ENCODE measurements around the gene HSF2BP.
"Not testable (repeated sequence)": the region's sequence is repeated elsewhere in the genome, so short reads cannot be mapped to it uniquely, and the experiment has no call there.

The HSF2BP gene

DNA sequence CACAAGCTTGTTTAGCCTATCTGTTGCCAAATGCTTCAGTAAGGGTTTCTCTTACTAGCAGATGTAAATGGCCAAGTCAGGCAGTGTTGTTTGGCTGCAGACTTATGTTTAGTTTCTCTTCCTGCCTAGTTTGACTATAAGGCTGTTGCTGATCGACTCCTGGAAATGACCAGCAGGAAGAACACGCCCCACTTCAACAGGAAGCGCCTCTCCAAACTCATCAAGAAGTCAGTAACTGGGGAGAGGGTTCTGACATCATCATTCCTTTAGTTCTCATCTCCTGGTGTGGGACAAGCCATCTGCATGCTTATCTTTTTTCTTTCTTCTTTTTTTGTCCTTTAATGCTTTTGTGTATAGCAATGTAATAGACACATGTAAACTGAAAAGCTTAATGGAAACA is 25.1 kb upstream of the HSF2BP start:
- TF ChIP-seq ZNF384 (IDR thresholded peaks at IDR 0.05): no peak
- TF ChIP-seq FOXM1 (IDR thresholded peaks at IDR 0.05; ENCODE audit: borderline replicate concordance): no peak
- no peak for TF ChIP-seq TARDBP (IDR thresholded peaks at IDR 0.05)
- TF ChIP-seq BHLHE40 (IDR thresholded peaks at IDR 0.05; ENCODE audit: borderline replicate concordance): no peak
- TF ChIP-seq CTBP1 (IDR thresholded peaks at IDR 0.05; ENCODE audit: borderline replicate concordance): no peak
- TF ChIP-seq, protein P1, sequence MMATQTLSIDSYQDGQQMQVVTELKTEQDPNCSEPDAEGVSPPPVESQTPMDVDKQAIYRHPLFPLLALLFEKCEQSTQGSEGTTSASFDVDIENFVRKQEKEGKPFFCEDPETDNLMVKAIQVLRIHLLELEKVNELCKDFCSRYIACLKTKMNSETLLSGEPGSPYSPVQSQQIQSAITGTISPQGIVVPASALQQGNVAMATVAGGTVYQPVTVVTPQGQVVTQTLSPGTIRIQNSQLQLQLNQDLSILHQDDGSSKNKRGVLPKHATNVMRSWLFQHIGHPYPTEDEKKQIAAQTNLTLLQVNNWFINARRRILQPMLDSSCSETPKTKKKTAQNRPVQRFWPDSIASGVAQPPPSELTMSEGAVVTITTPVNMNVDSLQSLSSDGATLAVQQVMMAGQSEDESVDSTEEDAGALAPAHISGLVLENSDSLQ (IDR thresholded peaks at IDR 0.05): no peak
- TF ChIP-seq FOXK2 (IDR thresholded peaks at IDR 0.05): no peak
- no peak for TF ChIP-seq FOXA1 (IDR thresholded peaks at IDR 0.05)
- TF ChIP-seq ELF4 (IDR thresholded peaks at IDR 0.05): no peak
- TF ChIP-seq SP1 (IDR thresholded peaks at IDR 0.05): no peak
- no peak for TF ChIP-seq LEF1 (IDR thresholded peaks at IDR 0.05; ENCODE audit: borderline replicate concordance)
- no peak for TF ChIP-seq ARNT (IDR thresholded peaks at IDR 0.05)
- TF ChIP-seq NFRKB (IDR thresholded peaks at IDR 0.05): no peak
- no peak for TF ChIP-seq L3MBTL2 (conservative IDR thresholded peaks at IDR 0.05)
- no peak for TF ChIP-seq SUZ12 (IDR thresholded peaks at IDR 0.05)
- TF ChIP-seq HDGF (IDR thresholded peaks at IDR 0.05; ENCODE audit: borderline replicate concordance): no peak
- ChIA-PET CTCF (no interaction called here), POLR2A (no interaction called here)
- DNase-seq (ENCODE audit: extremely low spot score): no peak

DNA sequence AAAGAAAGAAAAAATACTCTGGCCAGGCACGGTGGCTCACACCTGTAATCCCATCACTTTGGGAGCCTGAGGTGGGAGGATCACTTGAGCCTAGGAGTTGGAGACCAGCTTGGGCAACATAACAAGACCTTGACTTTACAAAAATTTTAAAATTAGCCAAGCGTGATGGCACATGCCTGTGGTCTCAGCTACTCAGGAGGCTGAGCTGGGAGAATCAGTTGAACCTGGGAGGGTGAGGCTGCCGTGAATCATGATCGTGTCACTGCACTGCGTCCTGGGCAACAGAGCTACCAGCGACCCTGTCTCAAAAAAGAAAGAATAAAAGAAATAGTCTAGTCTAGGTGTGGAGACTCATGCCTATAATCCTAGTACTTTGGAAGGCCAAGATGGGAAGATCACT is 22.4 kb upstream of the HSF2BP start:
- POLR2A ChIA-PET: no interaction called here
- DNase-seq (ENCODE audit: extremely low spot score): no peak
- TF ChIP-seq SP1 (IDR thresholded peaks at IDR 0.05): no peak
- no peak for TF ChIP-seq LEF1 (IDR thresholded peaks at IDR 0.05; ENCODE audit: borderline replicate concordance)
- TF ChIP-seq SUZ12 (IDR thresholded peaks at IDR 0.05): no peak
- TF ChIP-seq, protein P1 (IDR thresholded peaks at IDR 0.05): no peak
- TF ChIP-seq ELF4 (IDR thresholded peaks at IDR 0.05): no peak
- no peak for TF ChIP-seq FOXM1 (IDR thresholded peaks at IDR 0.05; ENCODE audit: borderline replicate concordance)
- no peak for TF ChIP-seq BHLHE40 (IDR thresholded peaks at IDR 0.05; ENCODE audit: borderline replicate concordance)
- CTCF ChIA-PET: no interaction called here

DNA sequence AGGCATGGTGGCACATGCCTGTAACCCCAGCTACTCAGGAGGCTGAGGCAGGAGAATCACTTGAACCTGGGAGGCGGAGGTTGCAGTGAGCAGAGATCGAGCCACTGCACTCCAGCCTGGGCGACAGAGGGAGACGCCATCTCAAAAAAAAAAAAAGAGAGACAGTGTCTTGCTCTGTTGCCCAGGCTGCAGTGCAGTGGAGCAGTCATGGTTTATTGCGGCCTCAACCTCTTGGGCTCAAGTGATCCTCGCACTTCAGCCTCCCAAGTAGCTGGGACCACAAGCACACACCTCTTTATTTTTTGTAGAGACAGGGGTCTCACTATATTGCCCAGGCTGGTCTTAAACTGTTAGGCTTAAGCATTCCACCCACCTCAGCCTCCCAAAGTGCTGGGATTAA is 21.1 kb upstream of the HSF2BP start:
- POLR2A ChIA-PET: interaction anchor here (0.6 kb wide), 1 partner anchor 48 kb away, joined by 3 read pairs; no protein-coding TSS in a partner anchor
- CTCF ChIA-PET; DNase-seq (ENCODE audit: extremely low spot score): not testable (repeated sequence)

DNA sequence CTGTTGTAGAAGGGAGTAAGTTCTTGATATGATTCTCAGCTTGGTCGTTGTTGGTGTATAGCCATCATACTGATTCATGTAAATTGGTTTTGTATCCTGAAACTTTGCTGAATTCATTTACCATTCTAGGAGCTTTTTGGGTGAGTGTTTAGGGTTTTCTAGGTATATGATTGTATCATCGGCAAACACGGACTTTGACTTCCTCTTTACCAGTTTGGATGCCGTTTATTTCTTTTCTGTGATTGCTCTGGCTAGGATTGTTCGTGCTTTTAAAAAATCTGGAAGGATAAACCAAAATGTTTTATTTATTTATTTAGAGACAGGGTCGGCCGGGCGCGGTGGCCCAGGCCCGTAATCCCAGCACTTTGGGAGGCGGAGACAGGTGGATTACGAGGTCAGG is 20.7 kb upstream of the HSF2BP start:
- POLR2A ChIA-PET: interaction anchor here (0.6 kb wide), 1 partner anchor 48 kb away, joined by 3 read pairs; no protein-coding TSS in a partner anchor

DNA sequence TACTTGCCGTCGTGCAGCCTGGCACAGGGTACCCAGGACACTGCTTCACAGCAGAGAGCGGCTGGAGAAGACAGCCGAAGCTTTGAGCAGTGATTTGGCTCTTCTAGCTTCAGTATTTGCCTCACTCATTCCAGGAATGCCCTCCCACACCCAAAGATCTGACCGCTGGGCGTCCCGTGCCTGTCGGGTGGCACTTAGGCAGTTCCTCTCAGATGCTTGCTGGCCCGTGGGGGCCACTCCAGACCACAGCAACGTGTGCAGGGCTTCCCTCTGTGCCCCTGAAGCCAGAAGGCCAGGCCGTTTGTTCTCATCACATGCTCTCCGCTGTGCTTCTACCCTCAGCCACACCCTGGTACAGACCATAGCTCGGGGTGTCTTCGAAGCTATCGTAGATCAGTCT is 17.1 kb upstream of the HSF2BP start:
- no peak for DNase-seq (ENCODE audit: extremely low spot score)
- CTCF ChIA-PET: no interaction called here
- TF ChIP-seq ELF4 (IDR thresholded peaks at IDR 0.05) (no peak), LEF1 (IDR thresholded peaks at IDR 0.05; ENCODE audit: borderline replicate concordance) (no peak), BHLHE40 (IDR thresholded peaks at IDR 0.05; ENCODE audit: borderline replicate concordance) (no peak), SP1 (IDR thresholded peaks at IDR 0.05) (no peak), NFRKB (IDR thresholded peaks at IDR 0.05) (no peak)
- TF ChIP-seq, protein P1 (IDR thresholded peaks at IDR 0.05): no peak
- POLR2A ChIA-PET: no interaction called here

More for the DNA sequence above, 20.7 kb upstream of the HSF2BP start:
- CTCF ChIA-PET: no interaction called here
- no peak for DNase-seq (ENCODE audit: extremely low spot score)
- TF ChIP-seq TARDBP (IDR thresholded peaks at IDR 0.05) (no peak), HDGF (IDR thresholded peaks at IDR 0.05; ENCODE audit: borderline replicate concordance) (no peak), SP1 (IDR thresholded peaks at IDR 0.05) (no peak), CTBP1 (IDR thresholded peaks at IDR 0.05; ENCODE audit: borderline replicate concordance) (no peak), ELF4 (IDR thresholded peaks at IDR 0.05) (no peak), FOXM1 (IDR thresholded peaks at IDR 0.05; ENCODE audit: borderline replicate concordance) (no peak), ZNF384 (IDR thresholded peaks at IDR 0.05) (no peak), BHLHE40 (IDR thresholded peaks at IDR 0.05; ENCODE audit: borderline replicate concordance) (no peak), L3MBTL2 (conservative IDR thresholded peaks at IDR 0.05) (no peak), FOXK2 (IDR thresholded peaks at IDR 0.05) (no peak), NFRKB (IDR thresholded peaks at IDR 0.05) (no peak), SUZ12 (IDR thresholded peaks at IDR 0.05) (no peak), ARNT (IDR thresholded peaks at IDR 0.05) (no peak), FOXA1 (IDR thresholded peaks at IDR 0.05) (no peak)

DNA sequence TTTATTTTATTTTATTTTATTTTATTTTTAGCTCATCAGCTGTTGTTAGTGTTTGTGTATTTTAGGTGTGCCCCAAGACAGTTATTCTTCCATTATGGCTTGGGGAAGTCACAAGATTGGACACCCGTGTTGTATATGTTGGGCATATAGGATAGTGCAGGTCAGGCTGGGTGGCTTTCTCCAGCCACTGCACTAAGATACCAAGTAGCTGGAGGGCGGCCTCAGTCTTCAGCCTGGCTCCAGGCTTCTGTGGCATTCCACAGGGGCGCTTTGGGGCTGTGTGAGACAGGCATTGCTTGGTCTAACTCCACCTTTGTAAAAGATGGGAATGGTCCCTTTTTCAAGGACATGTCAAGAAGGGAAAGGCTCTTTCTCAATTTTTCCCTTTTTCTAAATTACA is 16.6 kb upstream of the HSF2BP start:
- DNase-seq (ENCODE audit: extremely low spot score): no peak
- ChIA-PET POLR2A (no interaction called here), CTCF (no interaction called here)
- TF ChIP-seq CTBP1 (IDR thresholded peaks at IDR 0.05; ENCODE audit: borderline replicate concordance) (no peak), LEF1 (IDR thresholded peaks at IDR 0.05; ENCODE audit: borderline replicate concordance) (no peak), SUZ12 (IDR thresholded peaks at IDR 0.05) (no peak), BHLHE40 (IDR thresholded peaks at IDR 0.05; ENCODE audit: borderline replicate concordance) (no peak), HDGF (IDR thresholded peaks at IDR 0.05; ENCODE audit: borderline replicate concordance) (no peak), NFRKB (IDR thresholded peaks at IDR 0.05) (no peak), L3MBTL2 (conservative IDR thresholded peaks at IDR 0.05) (no peak), ZNF384 (IDR thresholded peaks at IDR 0.05) (no peak), FOXK2 (IDR thresholded peaks at IDR 0.05) (no peak), SP1 (IDR thresholded peaks at IDR 0.05) (no peak), TARDBP (IDR thresholded peaks at IDR 0.05) (no peak), FOXM1 (IDR thresholded peaks at IDR 0.05; ENCODE audit: borderline replicate concordance) (no peak), FOXA1 (IDR thresholded peaks at IDR 0.05) (no peak), ARNT (IDR thresholded peaks at IDR 0.05) (no peak), ELF4 (IDR thresholded peaks at IDR 0.05) (no peak)
- TF ChIP-seq, protein P1 (IDR thresholded peaks at IDR 0.05): no peak

All from HEK293T (cell line).